HG03378 (cell line): ENCODE results near the gene COL18A1.

Experiments used
- ATAC-seq: cut with Tn5 transposase; IDR thresholded peaks from one replicate; pipeline ENCODE4 v1.9.1; 2021; ENCODE audit warnings: mild to moderate bottlenecking, moderate library complexity; ENCODE audit not compliant: unreplicated experiment

The COL18A1 gene

DNA sequence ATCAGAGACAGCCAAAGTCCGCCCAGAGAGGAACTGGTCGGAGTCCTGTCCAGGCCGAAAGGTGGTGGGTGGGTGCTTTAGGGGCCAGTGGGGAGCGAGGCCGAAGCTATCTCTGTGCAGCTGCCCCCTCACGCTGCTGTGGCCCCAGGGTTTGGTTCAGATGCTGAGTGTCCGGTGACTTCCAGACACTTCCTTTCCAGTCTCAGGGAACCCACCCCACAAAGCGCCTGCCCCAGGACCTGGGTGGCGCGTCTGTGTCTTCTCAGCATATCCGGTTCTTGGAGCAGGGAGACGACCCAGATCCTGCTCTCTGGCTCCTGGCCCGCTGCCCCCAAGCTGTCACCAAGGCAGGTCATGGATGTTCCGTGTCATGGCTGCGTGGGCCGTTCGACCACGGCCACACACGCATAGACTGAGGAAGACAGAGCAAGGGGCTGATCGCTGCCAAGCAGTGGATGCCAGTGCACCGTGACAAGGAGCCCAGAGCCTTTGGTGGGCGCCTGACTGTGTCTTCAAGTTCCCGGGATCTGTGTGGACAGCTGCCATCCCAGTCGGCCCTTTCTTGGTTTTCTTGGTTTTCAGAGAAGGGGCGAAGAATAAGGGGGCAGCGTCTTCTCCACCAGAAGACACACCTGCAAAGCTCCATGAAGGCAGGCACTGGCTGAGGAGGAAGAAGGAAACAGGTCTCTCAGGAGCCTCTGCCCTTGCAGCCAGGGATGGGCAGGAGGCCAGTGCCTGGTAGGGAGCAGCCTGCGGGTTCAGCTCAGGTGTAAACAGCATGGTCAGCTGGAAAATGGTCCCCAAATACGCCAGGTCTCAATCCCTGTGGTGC, 22.9 kb upstream of the COL18A1 start:
- no peak for ATAC-seq

GRCh38 chr21:45382697-45382997, 22.3 kb upstream of the COL18A1 start:
- no peak for ATAC-seq

- no peak for ATAC-seq
These were observed 21.8 kb upstream of the COL18A1 start for GRCh38 chr21:45383111-45383614.

- no peak for ATAC-seq
These were observed 21.3 kb upstream of the COL18A1 start for GRCh38 chr21:45383615-45384201.

DNA sequence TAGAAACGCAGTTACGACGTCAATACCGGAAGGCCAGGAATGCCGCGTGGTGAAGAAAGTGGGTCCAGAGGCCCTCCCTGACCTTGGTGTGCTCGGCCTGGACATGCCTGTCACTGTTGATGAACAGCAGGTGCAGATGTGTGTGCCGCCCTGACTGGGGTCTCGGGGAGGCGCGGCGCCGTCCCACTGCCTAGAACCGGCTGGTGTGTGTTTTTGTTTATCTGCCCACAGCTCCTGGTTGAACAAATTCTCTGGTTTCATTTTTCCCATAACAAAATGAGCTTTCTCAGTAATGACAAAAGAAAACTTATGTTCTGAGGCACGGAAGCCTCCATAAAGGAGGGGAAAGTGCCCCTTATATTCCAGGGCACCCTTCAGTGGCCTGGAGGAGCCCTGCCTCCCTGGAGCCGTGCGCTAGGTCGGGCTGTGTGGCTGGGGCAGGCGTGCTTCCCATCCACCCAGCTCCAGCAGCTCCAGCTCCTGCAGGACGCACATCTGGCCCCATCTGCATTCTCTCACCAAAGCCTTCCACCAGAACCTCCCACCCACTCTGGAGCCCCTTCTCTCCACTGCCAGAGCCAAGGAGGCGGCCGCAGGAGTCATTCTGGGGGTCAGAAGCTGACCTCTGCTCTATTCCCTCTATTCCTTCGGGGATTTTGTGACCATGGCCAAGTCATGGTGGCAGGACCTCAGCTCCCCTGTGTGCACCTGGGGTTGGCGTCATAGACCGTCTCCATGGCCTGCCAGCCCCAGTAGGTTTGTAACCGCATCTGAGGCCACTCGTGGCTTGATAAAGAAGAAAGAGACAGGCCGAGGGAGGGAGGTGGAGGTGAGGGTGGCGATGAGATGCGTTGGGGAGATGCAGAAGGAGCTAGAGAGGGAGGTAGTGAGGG, 20.1 kb upstream of the COL18A1 start:
- ATAC-seq, result no peak

DNA sequence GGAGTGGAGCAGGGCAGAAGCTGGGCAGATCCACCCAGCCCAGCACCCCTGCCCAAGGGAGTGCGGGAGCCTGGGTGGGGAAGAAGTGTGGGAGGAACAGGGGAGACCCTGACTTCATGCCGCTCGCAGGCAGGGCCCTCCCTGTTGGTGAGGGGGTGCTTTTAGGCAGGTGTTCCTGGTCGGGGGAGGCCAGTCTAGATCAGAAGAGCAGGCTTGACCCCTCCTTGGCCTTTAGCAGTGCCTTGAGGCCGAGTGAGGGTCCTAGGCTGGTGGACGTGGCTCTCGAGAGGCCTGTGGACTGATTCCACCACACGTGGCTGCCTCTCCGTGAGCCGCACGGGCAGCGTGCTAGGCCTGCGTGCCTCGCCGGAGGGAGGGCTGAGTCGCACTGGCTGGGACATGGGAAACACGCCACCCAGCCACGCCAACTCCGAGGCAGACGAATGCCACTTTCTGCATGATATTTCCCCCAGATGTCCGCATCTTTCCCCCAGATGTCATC, 19.4 kb upstream of the COL18A1 start:
- no peak for ATAC-seq

- ATAC-seq, result no peak
These were observed 18.6 kb upstream of the COL18A1 start for GRCh38 chr21:45386336-45386727.

DNA sequence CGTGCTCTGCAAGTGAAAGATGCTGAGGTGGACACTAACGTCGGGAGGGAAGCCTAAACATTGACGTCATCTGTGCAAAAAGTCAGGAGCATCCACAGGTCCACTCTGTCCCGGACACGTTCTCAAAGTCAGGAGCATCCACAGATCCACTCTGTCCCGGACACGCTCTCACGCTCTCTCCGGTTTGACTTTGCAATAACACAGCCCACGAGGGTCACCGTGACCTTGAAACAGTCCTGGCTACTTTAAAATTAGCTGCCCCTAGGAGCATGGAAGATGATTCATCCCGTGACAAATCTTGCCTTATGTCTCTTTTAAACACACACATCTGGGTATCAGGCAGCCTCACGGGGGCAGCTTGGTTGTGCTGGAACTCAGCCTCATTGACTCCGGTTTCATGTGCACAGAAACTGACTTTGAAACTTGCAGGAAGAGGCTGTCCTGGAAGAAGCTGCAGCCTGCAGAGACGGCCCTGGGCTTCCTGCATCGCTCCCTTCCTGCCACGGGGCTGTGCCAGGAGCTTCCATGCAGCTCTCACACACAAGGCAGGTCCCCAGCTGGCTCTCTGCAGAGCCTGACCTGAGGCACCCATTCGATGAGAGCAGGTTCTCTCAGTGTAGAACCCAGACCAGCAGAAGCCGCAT, 18.1 kb upstream of the COL18A1 start:
- no peak for ATAC-seq

- no peak for ATAC-seq
These were observed 17.5 kb upstream of the COL18A1 start for GRCh38 chr21:45387506-45387905.

DNA sequence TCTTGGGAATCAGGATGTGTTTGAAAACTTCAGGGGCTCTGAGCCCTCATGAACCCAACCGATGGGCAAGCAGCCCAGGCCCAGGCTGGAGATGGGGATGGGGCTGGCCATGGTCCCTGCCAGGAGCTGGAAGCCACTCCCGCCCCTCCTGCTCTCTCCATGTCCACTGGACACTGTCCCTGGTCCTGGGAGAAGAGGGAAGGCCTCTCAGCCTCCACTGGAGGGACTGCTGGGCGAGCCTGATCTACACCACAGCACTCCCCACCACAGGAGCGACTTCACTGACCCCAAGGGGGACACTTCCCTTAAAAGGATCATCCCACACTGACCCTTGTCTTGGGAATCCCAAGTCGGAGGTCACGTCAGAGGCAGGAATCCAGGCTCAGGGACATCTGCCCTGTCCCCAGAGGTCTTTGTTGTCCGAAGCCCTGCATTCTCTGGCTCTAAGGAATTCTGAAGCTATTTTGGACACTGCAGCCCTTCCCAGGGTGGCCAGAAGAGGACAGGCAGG, 16.9 kb upstream of the COL18A1 start:
- ATAC-seq, result no peak

- ATAC-seq, result no peak
These were observed 16.2 kb upstream of the COL18A1 start for GRCh38 chr21:45388611-45389296.

- ATAC-seq, result no peak
These were observed 14.7 kb upstream of the COL18A1 start for GRCh38 chr21:45390121-45390751.

- no peak for ATAC-seq
These were observed 13.9 kb upstream of the COL18A1 start for GRCh38 chr21:45390831-45391742.

DNA sequence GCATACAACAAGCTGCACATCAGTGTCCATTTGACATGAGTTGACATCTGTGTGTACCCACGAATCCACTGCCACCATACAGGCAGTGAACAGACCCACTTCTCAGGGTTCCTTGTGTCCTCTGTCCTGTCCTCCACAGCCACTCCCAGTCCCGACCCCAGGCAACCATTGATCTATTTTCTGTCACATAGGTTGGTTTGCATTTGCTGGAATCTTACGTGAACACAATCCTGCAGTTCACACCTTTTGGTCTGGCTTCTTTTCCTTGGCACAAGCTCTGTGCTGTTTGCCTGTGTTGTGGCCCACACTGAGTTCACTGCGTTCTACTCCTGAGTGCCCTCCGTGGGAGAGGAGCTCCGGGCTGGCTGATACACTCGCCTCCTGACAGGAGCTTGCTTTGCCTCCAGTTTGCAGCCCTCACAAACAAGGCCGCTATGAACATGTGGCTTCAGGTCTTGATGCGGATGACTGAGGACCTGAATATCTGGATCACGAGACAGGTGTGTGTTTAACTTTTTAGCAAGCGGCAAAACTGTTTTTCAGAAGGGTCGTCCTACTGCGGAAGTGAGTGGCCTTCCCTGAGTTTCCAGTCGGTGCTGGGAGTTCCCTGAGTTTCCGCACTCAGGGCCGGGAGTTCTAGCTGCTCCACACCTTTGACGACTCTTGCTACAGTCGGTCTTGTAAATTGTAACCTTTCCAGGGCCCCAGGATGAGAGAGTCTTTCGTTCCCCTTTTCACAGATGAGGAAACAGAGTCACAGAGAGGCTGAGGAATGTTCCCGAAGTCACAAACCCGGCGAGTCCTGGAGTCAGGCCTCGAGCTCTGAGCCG, 13.0 kb upstream of the COL18A1 start:
- no peak for ATAC-seq

- no peak for ATAC-seq
These were observed 12.4 kb upstream of the COL18A1 start for GRCh38 chr21:45392573-45392971.

- ATAC-seq, result no peak
These were observed 11.9 kb upstream of the COL18A1 start for GRCh38 chr21:45393021-45393420.

DNA sequence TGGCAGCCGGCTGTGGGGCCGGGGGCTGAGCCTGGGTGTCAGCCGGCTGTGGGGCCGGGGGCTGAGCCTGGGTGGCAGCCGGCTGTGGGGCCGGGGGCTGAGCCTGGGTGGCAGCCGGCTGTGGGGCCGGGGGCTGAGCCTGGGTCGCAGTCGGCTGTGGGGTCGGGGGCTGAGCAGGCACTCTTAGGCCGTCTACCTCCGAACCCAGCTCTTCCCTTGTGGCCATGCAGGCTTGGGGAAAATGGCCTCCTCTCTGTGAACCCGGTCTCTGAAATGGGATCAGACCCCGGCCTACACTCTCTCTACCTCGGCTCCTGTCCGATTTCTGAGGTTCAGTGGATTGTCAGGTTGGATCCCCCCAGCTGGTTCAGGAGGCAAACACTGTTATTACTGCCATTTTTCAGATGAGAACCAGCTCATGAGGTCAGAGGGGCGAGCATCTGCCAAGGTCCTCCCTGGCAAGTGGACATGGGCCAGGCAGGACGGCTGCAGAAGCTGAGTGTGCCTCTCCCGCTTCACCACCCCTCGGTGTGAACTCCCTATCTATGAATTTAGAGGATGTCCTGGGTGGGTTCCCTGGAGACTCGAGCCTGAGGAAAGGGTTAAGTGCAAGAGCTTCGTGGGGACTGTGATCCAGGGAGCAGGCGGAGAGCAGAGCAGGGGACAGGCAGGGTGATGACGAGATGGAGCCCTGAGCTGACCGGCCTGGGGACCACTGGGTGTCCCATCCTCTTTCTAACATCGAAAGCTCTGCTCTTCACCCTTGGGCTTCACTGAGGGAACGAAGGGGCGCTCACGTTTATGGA, 10.9 kb upstream of the COL18A1 start:
- ATAC-seq, result no peak
